Sigmoid colon (tissue), 4 donors: ENCODE results near the gene TRDMT1.

Source experiments
- EP300 ChIP-seq, 4 donors: sonication (generic); formaldehyde crosslinking; IDR thresholded peaks; one replicate each; pipeline ENCODE4 v1.6.1; 2017; ENCODE audit warnings: antibody characterized with exemption in 4 of 4
- POLR2A ChIP-seq, 2 donors: fragments of 450-650 bp; IDR thresholded peaks; one replicate each; pipeline ENCODE4 v1.6.1; 2016; ENCODE audit warnings: antibody characterized with exemption in 2 of 2, mild to moderate bottlenecking in 2 of 2, moderate library complexity in 2 of 2
- POLR2AphosphoS5 ChIP-seq, 4 donors: sonication (generic); formaldehyde crosslinking; IDR thresholded peaks; one replicate each; pipeline ENCODE4 v1.6.1; 2017; ENCODE audit warnings: antibody characterized with exemption in 4 of 4
- TF ChIP-seq, protein P1 (sequence below), 4 experiments: fragments of 450-650 bp in 3 of 4; fragments of 200-600 bp in 1 of 4; IDR thresholded peaks; one replicate each; pipeline ENCODE4 v1.5.1; 2016 to 2019; ENCODE audit warnings: antibody characterized with exemption in 4 of 4, mild to moderate bottlenecking in 3 of 4, moderate library complexity in 2 of 4

DNA sequence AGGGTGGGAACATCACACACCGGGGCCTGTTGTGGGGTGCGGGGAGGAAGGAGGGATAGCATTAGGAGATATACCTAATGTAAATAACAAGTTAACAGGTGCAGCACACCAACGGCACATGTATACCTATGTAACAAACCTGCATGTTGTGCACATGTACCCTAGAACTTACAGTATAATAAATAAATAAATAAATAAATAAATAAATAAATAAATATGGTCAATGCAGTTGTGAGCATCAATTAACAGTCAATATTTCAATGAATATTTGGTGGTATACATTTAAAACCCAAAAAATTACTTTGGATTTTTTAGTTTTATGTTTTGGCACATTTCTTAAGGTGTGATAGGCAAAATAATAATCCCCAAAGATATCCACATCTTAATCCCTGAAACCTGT, 15.6 kb downstream of the TRDMT1 start:
- TF ChIP-seq, protein P1, sequence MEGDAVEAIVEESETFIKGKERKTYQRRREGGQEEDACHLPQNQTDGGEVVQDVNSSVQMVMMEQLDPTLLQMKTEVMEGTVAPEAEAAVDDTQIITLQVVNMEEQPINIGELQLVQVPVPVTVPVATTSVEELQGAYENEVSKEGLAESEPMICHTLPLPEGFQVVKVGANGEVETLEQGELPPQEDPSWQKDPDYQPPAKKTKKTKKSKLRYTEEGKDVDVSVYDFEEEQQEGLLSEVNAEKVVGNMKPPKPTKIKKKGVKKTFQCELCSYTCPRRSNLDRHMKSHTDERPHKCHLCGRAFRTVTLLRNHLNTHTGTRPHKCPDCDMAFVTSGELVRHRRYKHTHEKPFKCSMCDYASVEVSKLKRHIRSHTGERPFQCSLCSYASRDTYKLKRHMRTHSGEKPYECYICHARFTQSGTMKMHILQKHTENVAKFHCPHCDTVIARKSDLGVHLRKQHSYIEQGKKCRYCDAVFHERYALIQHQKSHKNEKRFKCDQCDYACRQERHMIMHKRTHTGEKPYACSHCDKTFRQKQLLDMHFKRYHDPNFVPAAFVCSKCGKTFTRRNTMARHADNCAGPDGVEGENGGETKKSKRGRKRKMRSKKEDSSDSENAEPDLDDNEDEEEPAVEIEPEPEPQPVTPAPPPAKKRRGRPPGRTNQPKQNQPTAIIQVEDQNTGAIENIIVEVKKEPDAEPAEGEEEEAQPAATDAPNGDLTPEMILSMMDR (IDR thresholded peaks at IDR 0.05): no peak
- TF ChIP-seq POLR2A (IDR thresholded peaks at IDR 0.05) (no peak), EP300 (IDR thresholded peaks at IDR 0.05) (no peak), POLR2AphosphoS5 (IDR thresholded peaks at IDR 0.05) (no peak)
